GM23248 (cell line): ENCODE data around the gene CRYGC.

Experiments
- EZH2 ChIP-seq: fragments of 200-600 bp; sonication (generic); IDR thresholded peaks from 2 replicates; pipeline ENCODE4 v1.6.1; 2018; ENCODE audit warnings: antibody characterized with exemption, mild to moderate bottlenecking; ENCODE audit not compliant: insufficient read depth, poor library complexity, severe bottlenecking
- EZH2phosphoT487 ChIP-seq: fragments of 200-600 bp; sonication (generic); IDR thresholded peaks from 2 replicates; pipeline ENCODE4 v1.6.1; 2018; ENCODE audit warnings: antibody characterized with exemption, moderate library complexity, mild to moderate bottlenecking, low read depth; ENCODE audit not compliant: insufficient read depth

- TF ChIP-seq EZH2phosphoT487 (no peak), EZH2 (no peak)
These were observed 46.2 kb upstream of the CRYGC start for GRCh38 chr2:208175840-208176153.
